IPS-18c (cell line): Measurements from ENCODE around the gene CRYL1.

ENCODE experiments used
- H3K4me3 ChIP-seq: 2 replicates; pipeline ENCODE4 v1.7.0; 2013; ENCODE audit warnings: low read depth, mild to moderate bottlenecking, low read length, moderate library complexity; ENCODE audit not compliant: insufficient read depth
- H3K9me3 ChIP-seq: one replicate; pipeline ENCODE4 v1.6.1; 2013; ENCODE audit warnings: mild to moderate bottlenecking, low read length, moderate library complexity; ENCODE audit not compliant: control insufficient read depth, insufficient read depth

The CRYL1 gene

DNA sequence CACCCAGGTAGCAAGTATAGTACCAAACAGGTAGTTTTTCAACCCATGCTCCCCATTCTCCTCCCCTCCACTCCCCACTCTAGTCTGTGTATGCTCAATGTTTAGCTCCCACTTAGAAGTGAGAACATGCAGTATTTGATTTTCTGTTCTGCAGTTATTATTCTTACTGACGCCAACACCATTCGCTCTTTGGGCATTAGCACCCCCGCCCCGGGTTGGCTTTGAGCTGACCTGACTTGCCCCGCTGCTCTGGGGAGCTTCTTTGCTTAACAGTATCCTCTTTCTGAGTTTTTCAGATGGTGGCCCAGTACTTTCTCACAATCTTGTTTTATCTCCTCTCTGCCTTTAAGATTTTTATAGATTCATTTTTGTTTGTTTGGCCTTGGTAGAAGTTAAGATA, 138.7 kb downstream of the CRYL1 start:
- H3K4me3 ChIP-seq = no peak overlapping the region
- H3K9me3 ChIP-seq = peaks cover 2% of the 10 kb centered on the region

DNA sequence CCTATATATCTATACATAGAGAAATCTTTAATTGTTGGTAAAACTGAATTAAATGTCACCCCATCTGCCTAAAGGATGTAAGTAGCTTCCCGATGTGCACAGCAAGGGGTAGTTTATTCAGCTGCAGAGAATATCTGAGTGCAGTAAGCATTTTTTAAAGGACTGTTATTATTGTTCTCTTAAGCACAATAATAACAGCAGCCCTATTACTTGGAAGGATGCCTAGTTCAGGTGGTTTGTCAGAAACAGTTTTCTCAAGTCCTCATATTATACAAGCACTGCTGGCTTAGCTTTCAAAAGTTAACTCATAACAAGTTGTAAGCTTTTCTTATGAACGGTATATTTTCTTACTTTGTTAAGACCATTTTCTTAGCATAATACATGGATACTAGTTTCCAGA, 142.6 kb downstream of the CRYL1 start:
- H3K9me3 ChIP-seq = no peaks in the 10 kb centered on the region
- H3K4me3 ChIP-seq = no peak overlapping the region

GRCh38 chr13:20381401-20381800, 144.3 kb downstream of the CRYL1 start:
- H3K4me3 ChIP-seq = no peak overlapping the region
- no peaks in the 10 kb centered on the region for H3K9me3 ChIP-seq

DNA sequence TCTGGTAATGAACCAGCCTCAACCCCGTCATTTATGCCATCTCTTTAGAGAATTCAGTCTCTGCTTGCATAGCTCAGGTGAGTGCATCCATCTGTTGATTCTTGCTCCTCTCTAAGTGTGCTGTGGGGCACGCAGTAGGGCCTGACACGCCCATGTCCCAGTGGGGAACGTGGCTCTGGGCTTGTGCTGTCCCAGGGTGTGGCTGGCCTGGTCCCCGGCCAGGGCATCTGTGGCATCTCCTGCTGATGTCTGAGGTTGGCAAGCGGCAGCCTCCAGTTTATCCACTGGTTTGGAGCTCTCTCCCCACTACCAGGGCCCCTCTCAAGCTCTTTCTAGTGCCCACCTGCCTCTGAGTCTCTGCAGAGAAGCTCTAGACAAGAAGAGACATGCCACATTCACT, 146.9 kb downstream of the CRYL1 start:
- Histone ChIP-seq H3K9me3 (no peaks in the 10 kb centered on the region), H3K4me3 (no peak overlapping the region)

- Histone ChIP-seq H3K4me3 (no peak overlapping the region), H3K9me3 (no peaks in the 10 kb centered on the region)
Measured at GRCh38 chr13:20377720-20378119, 147.9 kb downstream of the CRYL1 start.

DNA sequence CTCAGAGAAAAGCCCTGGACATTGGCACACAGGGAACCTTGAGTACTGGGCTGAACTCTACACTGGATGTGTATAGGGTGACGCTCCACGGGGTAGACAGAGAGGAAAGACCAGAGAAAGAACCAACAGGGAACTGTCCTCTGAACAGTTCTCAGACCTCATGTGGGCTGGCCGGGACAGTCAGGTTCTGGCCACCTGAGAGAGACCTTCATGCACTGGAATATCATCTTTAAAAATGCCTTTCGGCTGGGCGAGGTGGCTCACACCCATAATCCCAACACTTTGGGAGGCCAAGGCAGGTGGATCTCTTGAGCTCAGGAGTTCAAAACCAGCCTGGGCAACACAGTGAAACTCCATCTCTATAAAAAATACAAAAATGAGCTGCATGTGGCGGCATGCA, 149.8 kb downstream of the CRYL1 start:
- H3K9me3 ChIP-seq = no peaks in the 10 kb centered on the region
- no peak overlapping the region for H3K4me3 ChIP-seq

- no peak overlapping the region for H3K4me3 ChIP-seq
- no peaks in the 10 kb centered on the region for H3K9me3 ChIP-seq
Measured at GRCh38 chr13:20373861-20374260, 151.8 kb downstream of the CRYL1 start.

- no peak overlapping the region for H3K4me3 ChIP-seq
- H3K9me3 ChIP-seq = no peaks in the 10 kb centered on the region
Measured at GRCh38 chr13:20371825-20372224, 153.8 kb downstream of the CRYL1 start.

GRCh38 chr13:20370815-20371421, 154.7 kb downstream of the CRYL1 start:
- Histone ChIP-seq H3K4me3 (no peak overlapping the region), H3K9me3 (no peaks in the 10 kb centered on the region)

DNA sequence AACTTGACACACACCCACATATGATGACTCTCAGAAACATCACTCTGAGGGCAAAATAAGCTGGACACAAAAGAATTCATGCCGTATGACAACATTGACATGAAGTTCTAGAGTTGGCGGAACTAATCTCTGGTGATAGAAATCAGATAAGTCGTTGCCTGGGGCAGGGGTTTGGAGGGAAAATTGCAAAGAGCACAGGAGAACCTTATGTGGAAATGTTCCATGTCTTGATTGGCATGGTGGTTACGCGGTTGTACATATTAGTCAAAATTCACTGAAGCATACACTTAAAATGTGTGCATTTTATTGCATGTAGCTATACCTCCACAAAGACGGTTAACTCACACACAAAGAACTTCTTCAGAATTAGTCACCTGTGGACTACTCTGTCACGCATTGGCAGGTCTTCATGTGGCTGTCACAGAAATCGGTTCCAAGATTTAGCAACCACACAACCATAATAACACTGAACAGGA, 155.7 kb downstream of the CRYL1 start:
- H3K4me3 ChIP-seq = no peak overlapping the region
- H3K9me3 ChIP-seq = no peaks in the 10 kb centered on the region

DNA sequence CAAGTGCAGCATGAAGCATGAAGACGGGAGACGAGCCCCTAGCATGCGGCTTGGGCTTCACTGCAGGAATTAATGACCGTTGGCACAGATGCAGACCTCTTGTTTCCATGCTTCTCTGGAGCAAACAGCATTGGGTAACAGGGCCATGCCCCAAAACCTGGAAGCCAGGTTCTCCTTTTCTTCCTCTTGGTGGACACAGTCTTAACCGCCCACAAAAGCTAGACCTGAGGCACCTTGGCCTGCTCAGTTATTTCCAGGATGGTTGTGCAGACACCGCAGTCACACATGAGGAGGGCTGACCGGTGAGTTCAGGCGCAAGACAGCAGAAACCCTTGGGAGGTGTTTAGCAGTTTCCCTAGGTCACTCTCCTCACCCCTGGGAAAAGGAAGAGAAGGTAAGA, 159.6 kb downstream of the CRYL1 start:
- no peak overlapping the region for H3K4me3 ChIP-seq
- H3K9me3 ChIP-seq = no peaks in the 10 kb centered on the region

DNA sequence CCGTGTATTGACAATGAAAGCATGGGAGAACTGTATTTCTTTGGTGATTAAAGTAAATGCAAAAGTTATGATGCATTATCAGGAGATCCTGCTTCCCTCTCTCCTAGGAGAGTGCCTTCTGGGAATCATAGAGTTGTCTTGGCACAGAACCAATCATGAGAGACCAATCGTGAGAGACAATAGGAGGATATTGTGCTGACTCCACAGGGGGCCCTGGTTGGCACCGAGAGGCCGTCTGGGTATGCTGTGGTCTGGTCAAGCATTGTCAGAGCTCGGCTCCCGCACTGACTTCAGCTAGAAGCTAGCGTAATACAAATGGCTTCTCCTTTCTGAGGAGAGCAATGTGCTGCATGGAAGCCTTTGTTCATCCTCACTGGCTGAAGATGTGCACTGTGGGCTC, 162.1 kb downstream of the CRYL1 start:
- Histone ChIP-seq H3K4me3 (no peak overlapping the region), H3K9me3 (no peaks in the 10 kb centered on the region)

- Histone ChIP-seq H3K4me3 (no peak overlapping the region), H3K9me3 (no peaks in the 10 kb centered on the region)
Measured at GRCh38 chr13:20363172-20363571, 162.5 kb downstream of the CRYL1 start.

- Histone ChIP-seq H3K4me3 (no peak overlapping the region), H3K9me3 (no peaks in the 10 kb centered on the region)
Measured at GRCh38 chr13:20362484-20363041, 163.1 kb downstream of the CRYL1 start.

DNA sequence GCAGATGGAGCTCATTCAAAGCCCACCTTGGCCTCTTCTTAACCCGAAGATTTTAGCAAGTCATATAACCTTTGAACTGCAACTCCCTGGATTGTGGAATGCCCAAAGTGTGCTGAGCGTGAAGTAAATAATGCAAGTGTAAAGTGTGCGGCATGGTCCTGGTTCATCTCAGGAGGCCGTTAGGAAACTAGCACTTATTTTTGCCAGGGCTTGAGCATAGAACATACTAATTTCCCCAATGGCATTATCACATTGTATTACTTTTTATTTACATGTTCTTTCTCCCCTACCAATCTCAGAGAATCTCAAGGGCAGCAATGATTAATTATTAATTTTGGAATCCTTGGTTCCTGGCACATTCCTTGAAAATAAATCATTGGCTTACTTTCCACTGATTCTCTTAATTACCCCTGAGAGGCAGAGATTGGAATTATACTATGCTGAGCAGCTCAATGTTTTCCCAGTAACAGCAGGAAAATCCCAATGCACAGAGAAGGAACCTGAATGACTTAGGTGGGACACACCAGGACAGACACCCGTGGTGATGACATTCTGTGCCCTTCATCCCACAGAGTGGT, 164.7 kb downstream of the CRYL1 start:
- Histone ChIP-seq H3K9me3 (no peaks in the 10 kb centered on the region), H3K4me3 (no peak overlapping the region)

DNA sequence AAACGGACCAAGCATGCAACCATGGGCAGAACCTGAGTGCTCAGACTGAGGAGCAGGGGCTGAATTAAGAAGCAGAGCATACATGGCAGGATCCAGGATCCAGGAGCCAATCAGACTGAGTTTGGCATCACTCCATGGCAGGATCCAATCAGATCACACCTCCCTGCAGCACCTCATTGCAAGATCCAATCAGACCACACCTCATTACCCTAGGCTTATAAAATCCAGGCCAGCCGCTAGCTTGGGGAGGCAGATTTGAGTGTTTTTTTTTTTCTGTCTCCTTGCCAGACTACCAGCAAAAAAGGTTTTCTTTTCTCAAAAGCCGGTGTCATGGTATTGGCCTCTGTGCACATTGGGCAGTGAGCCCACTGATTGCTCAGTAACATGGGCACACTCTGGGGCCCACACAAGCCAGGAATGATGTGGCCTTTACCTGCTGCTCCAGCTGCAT, 165.6 kb downstream of the CRYL1 start:
- H3K9me3 ChIP-seq = no peaks in the 10 kb centered on the region

GRCh38 chr13:20359335-20359734, 166.3 kb downstream of the CRYL1 start:
- Histone ChIP-seq H3K9me3 (no peaks in the 10 kb centered on the region), H3K4me3 (no peak overlapping the region)

More for the DNA sequence above, 165.6 kb downstream of the CRYL1 start:
- H3K4me3 ChIP-seq = no peak overlapping the region

DNA sequence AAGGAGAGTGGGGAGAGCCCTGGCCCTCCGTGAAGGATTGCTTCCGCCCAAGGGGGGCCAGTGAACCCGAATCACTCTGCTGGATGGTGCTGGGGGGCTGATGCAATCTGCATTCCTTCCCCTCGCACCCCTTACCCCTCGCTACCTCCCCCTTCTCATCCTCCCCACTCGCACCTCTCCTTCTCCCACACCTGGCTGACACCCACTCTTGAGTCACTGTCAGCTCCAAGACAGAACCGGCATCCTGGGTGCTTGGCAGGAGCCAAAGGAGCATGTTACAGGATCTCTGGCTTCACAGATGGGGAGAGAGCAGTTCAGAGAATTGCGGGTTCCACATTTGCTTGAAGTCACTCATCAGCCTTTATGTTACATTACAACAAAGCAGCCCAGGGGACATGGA, 167.6 kb downstream of the CRYL1 start:
- Histone ChIP-seq H3K4me3 (no peak overlapping the region), H3K9me3 (no peaks in the 10 kb centered on the region)

- Histone ChIP-seq H3K4me3 (no peak overlapping the region), H3K9me3 (no peaks in the 10 kb centered on the region)
Measured at GRCh38 chr13:20356444-20356843, 169.2 kb downstream of the CRYL1 start.
